SU-DHL-6 (cell line): ENCODE data around the gene MAP3K10.

Source experiments
- H2AFZ ChIP-seq: fragments of 200-600 bp; sonication (generic); 2 replicates; pipeline ENCODE4 v1.6.1; 2014; ENCODE audit warnings: low read depth, mild to moderate bottlenecking, moderate library complexity, mixed read lengths, antibody characterized with exemption, low read length; ENCODE audit not compliant: severe bottlenecking
- H3F3A ChIP-seq: fragments of 200-600 bp; shearing (Covaris generic); 2 replicates; pipeline ENCODE4 v1.6.0; 2016; ENCODE audit warnings: antibody characterized with exemption, mild to moderate bottlenecking; ENCODE audit not compliant: insufficient read depth
- H3K27ac ChIP-seq: fragments of 200-600 bp; sonication (generic); 2 replicates; pipeline ENCODE4 v1.5.1; 2016; ENCODE audit warnings: low read depth, mild to moderate bottlenecking, low read length, moderate library complexity, mixed read lengths
- H3K27me3 ChIP-seq: fragments of 200-600 bp; sonication (generic), shearing (Covaris generic); 2 replicates; pipeline ENCODE4 v1.6.0; 2014; ENCODE audit warnings: mild to moderate bottlenecking, low read length
- H3K36me3 ChIP-seq: fragments of 200-600 bp; sonication (generic); 2 replicates; pipeline ENCODE4 v1.6.1; 2014; ENCODE audit warnings: mild to moderate bottlenecking, low read length, mixed read lengths
- H3K4me2 ChIP-seq: fragments of 300-600, 200-600 bp; shearing (Covaris generic), sonication (generic); 2 replicates; pipeline ENCODE4 v1.6.0; 2014; ENCODE audit warnings: low read length, low read depth, mild to moderate bottlenecking; ENCODE audit not compliant: poor library complexity, severe bottlenecking
- H3K4me3 ChIP-seq: fragments of 200-600 bp; sonication (generic); 2 replicates; pipeline ENCODE4 v1.5.1; 2014; ENCODE audit warnings: antibody characterized with exemption, low read length, mild to moderate bottlenecking, mixed read lengths; ENCODE audit not compliant: insufficient read depth, poor library complexity, severe bottlenecking
- H3K79me2 ChIP-seq: fragments of 200-600 bp; sonication (generic); 2 replicates; pipeline ENCODE4 v1.6.1; 2014; ENCODE audit warnings: mild to moderate bottlenecking, low read length, moderate library complexity; ENCODE audit not compliant: insufficient read depth
- H3K9ac ChIP-seq: fragments of 200-600 bp; sonication (generic); 2 replicates; pipeline ENCODE4 v1.7.0; 2014; ENCODE audit warnings: mild to moderate bottlenecking, low read length
- H3K9me2 ChIP-seq: fragments of 200-600 bp; sonication (generic); replicated peaks from 2 replicates; pipeline ENCODE4 v1.6.1; 2014; ENCODE audit warnings: low read length; ENCODE audit not compliant: insufficient read depth
- H3K9me3 ChIP-seq: fragments of 200-600 bp; sonication (generic); 2 replicates; pipeline ENCODE4 v1.6.1; 2014; ENCODE audit warnings: low read length, mixed read lengths; ENCODE audit not compliant: insufficient read depth
- H4K20me1 ChIP-seq: fragments of 200-600 bp; sonication (generic); 2 replicates; pipeline ENCODE4 v1.6.1; 2014; ENCODE audit warnings: low read depth, mild to moderate bottlenecking, antibody characterized with exemption, low read length, moderate library complexity, mixed read lengths
- EZH2phosphoT487 ChIP-seq: fragments of 200-600 bp; sonication (generic), shearing (Covaris generic); conservative IDR thresholded peaks from 2 replicates; pipeline ENCODE4 v1.6.1; 2018; ENCODE audit warnings: mild to moderate bottlenecking, antibody characterized with exemption, low read length, moderate library complexity, mixed read lengths
- TF ChIP-seq, protein P1 (sequence below): fragments of 200-600 bp; sonication (generic); IDR thresholded peaks from one replicate; pipeline ENCODE4 v1.5.1; 2017; ENCODE audit warnings: antibody characterized with exemption, mild to moderate bottlenecking, low read length, moderate library complexity; ENCODE audit not compliant: insufficient read depth, poor library complexity, severe bottlenecking

MAP3K10 gene

DNA sequence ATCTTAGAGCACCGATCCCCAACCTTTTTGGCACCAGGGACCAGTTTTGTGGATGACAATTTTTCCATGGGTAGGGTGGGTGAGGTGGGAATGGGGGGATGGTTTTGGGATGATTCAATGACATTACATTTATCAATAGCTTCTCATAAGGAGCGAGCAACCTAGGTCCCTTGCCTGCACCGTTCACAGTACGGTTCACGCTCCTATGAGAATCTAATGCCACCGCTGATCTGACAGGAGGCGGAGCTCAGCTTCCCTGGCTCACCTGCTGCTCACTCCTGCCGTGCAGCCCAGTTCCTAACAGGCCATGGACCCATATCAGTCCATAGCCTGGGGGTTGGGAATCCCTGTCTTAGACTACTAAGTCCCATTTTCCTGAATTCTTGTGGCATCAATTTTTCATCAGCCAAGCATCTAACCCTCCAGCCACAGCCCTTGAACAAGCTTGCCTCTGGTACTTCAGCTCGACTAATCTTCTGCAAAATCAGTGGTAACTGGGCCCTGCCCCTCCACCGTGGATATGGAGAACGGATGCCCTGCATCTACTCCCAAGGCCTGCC, 37.0 kb upstream of the MAP3K10 start:
- Histone ChIP-seq H3K27ac (no peak overlapping the region), H3K9me3 (no peaks in the 10 kb centered on the region), H3K27me3 (no peaks in the 10 kb centered on the region), H3K79me2 (no peaks in the 10 kb centered on the region), H3K9me2 (no peaks in the 10 kb centered on the region), H2AFZ (no peak overlapping the region), H3K4me2 (no peak overlapping the region), H3K36me3 (no peaks in the 10 kb centered on the region), H3K4me3 (no peak overlapping the region), H3K9ac (no peak overlapping the region), H4K20me1 (no peaks in the 10 kb centered on the region), H3F3A (no peaks in the 10 kb centered on the region)
- TF ChIP-seq, protein P1, sequence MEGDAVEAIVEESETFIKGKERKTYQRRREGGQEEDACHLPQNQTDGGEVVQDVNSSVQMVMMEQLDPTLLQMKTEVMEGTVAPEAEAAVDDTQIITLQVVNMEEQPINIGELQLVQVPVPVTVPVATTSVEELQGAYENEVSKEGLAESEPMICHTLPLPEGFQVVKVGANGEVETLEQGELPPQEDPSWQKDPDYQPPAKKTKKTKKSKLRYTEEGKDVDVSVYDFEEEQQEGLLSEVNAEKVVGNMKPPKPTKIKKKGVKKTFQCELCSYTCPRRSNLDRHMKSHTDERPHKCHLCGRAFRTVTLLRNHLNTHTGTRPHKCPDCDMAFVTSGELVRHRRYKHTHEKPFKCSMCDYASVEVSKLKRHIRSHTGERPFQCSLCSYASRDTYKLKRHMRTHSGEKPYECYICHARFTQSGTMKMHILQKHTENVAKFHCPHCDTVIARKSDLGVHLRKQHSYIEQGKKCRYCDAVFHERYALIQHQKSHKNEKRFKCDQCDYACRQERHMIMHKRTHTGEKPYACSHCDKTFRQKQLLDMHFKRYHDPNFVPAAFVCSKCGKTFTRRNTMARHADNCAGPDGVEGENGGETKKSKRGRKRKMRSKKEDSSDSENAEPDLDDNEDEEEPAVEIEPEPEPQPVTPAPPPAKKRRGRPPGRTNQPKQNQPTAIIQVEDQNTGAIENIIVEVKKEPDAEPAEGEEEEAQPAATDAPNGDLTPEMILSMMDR: no peak
- TF ChIP-seq EZH2phosphoT487: no peak

DNA sequence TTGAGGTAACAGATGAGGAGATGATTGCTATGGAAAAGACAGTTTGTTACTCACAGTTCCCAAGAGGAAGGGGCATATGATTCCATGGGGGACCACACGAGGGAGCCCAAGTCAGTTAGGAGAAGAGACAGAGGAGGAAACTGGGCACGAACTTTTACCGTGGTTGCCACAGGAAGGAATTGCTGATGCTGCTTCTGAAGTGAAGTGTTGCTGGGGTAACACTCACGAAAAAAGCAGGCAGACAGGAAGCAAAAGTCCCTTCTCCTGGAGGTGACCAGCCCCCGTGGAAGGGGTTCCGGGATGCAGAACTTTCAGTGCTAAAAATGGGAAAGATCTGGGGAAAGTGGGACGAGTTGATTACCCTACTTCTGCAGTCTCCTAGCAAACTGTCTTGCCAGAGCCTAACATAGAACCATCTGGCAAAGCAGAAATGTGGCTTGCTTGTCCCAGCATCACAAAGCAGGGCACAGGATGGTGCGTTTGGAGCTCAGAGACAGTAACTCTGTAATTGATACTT, 35.4 kb upstream of the MAP3K10 start:
- no peak for TF ChIP-seq EZH2phosphoT487
- TF ChIP-seq, protein P1: no peak
- no peak overlapping the region for H3K4me2 ChIP-seq

GRCh38 chr19:40157059-40157458, 34.2 kb upstream of the MAP3K10 start:
- no peaks in the 10 kb centered on the region for H4K20me1 ChIP-seq

More for the DNA sequence above, 35.4 kb upstream of the MAP3K10 start:
- H4K20me1 ChIP-seq: no peaks in the 10 kb centered on the region
- no peaks in the 10 kb centered on the region for H3K36me3 ChIP-seq
- H3K79me2 ChIP-seq: no peaks in the 10 kb centered on the region
- H3F3A ChIP-seq: no peaks in the 10 kb centered on the region
- H3K9ac ChIP-seq: no peak overlapping the region
- H2AFZ ChIP-seq: no peak overlapping the region
- no peak overlapping the region for H3K4me3 ChIP-seq
- H3K27ac ChIP-seq: no peak overlapping the region
- H3K9me3 ChIP-seq: no peaks in the 10 kb centered on the region
- H3K9me2 ChIP-seq: no peaks in the 10 kb centered on the region
- H3K27me3 ChIP-seq: no peaks in the 10 kb centered on the region

More at GRCh38 chr19:40157059-40157458, 34.2 kb upstream of the MAP3K10 start:
- Histone ChIP-seq H3K4me2 (no peak overlapping the region), H3K9ac (no peak overlapping the region), H3F3A (no peaks in the 10 kb centered on the region), H3K36me3 (no peaks in the 10 kb centered on the region), H3K27ac (no peak overlapping the region), H3K79me2 (no peaks in the 10 kb centered on the region), H3K9me3 (no peaks in the 10 kb centered on the region), H3K27me3 (no peaks in the 10 kb centered on the region), H2AFZ (no peak overlapping the region), H3K9me2 (no peaks in the 10 kb centered on the region), H3K4me3 (no peak overlapping the region)
- TF ChIP-seq, protein P1: no peak
- no peak for TF ChIP-seq EZH2phosphoT487
